GM12864 (cell line): ENCODE measurements around the gene ZNF689.

ENCODE experiments used
- DNase-seq: peaks from one replicate; pipeline ENCODE4 v3.0.0-alpha.2; 2011; ENCODE audit warnings: low read depth
- H3K4me3 ChIP-seq: 2 replicates; pipeline ENCODE4 v1.5.1; 2011; ENCODE audit warnings: mild to moderate bottlenecking, low read depth, low read length, control low read depth
- TF ChIP-seq, protein P1 (sequence below): IDR thresholded peaks from 2 replicates; pipeline ENCODE4 v1.5.1; 2011; ENCODE audit warnings: low read depth, mild to moderate bottlenecking, moderate library complexity, low read length, control low read depth, inconsistent platforms; ENCODE audit errors: missing control alignments

The ZNF689 gene

DNA sequence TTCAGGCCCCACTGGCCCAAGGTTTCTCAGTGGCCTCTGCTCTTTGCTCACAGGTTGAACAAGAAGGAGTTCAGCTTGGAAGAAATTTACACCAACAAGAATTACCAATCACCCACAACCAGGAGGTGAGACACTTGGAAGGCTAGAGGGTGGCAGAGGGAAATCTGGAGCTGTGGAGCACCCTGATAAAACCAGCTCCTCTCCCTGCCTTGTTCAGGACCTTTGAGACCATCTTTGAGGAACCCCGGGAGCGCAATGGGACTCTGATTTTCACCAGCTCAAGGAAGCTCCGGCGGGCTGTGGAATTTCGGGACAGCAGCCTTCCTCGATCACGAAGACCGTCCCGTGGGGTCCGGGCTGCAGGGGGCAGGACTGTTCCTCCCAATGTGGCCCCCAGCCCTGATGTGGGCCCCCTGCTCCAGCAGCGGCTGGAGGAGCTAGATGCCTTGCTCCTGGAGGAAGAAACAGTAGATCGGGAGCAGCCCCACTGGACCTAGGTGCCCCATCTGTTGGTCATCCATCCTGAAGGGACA lies 45.7 kb upstream of the ZNF689 start:
- TF ChIP-seq, protein P1, sequence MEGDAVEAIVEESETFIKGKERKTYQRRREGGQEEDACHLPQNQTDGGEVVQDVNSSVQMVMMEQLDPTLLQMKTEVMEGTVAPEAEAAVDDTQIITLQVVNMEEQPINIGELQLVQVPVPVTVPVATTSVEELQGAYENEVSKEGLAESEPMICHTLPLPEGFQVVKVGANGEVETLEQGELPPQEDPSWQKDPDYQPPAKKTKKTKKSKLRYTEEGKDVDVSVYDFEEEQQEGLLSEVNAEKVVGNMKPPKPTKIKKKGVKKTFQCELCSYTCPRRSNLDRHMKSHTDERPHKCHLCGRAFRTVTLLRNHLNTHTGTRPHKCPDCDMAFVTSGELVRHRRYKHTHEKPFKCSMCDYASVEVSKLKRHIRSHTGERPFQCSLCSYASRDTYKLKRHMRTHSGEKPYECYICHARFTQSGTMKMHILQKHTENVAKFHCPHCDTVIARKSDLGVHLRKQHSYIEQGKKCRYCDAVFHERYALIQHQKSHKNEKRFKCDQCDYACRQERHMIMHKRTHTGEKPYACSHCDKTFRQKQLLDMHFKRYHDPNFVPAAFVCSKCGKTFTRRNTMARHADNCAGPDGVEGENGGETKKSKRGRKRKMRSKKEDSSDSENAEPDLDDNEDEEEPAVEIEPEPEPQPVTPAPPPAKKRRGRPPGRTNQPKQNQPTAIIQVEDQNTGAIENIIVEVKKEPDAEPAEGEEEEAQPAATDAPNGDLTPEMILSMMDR: no peak
- DNase-seq: no peak

DNA sequence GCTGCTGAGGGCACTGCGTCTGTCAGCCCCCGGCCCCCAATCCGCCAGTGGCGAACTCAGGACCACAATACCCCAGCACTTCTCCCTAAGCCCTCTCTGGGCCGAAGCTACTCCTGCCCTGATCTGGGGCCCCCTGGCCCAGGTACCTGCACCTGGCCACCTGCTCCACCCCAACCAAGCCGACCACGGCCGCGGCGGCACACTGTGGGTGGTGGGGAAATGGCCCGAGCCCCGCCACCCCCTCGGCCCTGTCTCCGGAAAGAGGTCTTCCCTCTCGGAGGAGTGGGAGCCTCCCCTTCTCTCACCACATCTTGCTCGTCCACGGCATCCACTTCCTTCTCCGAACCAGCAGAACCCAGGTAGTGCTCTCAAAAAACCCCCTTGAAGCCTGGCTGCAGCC lies 44.7 kb upstream of the ZNF689 start:
- no peak for DNase-seq
- H3K4me3 ChIP-seq: no peak overlapping the region
- TF ChIP-seq, protein P1: no peak

More for the DNA sequence above, 45.7 kb upstream of the ZNF689 start:
- no peak overlapping the region for H3K4me3 ChIP-seq

DNA sequence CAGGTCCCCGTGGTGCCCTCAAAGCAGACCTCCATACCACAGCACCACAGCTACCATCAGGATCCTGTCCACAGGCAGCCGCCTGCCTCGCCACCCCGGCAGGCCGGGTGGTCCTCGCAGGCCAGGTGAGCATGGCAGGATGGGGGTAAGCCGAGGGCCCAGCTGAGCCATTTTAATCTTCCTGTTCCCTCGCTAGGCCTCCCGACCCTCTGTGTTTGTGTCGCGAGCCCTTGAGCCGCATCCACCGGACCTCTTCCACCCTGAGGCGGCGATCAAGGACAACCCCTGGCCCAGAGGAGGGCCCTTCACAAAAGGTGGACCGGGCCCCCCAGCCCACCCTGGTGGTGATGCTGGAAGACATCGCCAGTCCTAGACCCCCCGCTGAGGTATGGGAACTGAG lies 42.5 kb upstream of the ZNF689 start:
- DNase-seq: no peak
- TF ChIP-seq, protein P1: no peak
- H3K4me3 ChIP-seq: no peak overlapping the region

DNA sequence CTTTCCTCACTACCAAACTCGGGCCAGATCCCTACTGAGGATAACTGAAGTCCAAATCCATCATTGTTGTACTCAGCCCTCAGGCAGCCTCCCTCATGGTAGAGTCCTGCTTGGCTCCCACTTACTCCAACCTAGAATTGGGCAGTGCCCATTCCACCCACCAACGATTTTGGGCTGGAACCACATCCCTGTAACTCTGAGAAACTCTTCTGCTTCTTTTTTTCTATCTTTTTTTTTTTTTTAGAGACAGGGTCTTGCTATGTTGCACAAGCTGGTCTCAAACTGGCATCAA lies 41.8 kb upstream of the ZNF689 start:
- TF ChIP-seq, protein P1: no peak
- H3K4me3 ChIP-seq: peak overlapping the region; percentile 70
- DNase-seq: no peak

DNA sequence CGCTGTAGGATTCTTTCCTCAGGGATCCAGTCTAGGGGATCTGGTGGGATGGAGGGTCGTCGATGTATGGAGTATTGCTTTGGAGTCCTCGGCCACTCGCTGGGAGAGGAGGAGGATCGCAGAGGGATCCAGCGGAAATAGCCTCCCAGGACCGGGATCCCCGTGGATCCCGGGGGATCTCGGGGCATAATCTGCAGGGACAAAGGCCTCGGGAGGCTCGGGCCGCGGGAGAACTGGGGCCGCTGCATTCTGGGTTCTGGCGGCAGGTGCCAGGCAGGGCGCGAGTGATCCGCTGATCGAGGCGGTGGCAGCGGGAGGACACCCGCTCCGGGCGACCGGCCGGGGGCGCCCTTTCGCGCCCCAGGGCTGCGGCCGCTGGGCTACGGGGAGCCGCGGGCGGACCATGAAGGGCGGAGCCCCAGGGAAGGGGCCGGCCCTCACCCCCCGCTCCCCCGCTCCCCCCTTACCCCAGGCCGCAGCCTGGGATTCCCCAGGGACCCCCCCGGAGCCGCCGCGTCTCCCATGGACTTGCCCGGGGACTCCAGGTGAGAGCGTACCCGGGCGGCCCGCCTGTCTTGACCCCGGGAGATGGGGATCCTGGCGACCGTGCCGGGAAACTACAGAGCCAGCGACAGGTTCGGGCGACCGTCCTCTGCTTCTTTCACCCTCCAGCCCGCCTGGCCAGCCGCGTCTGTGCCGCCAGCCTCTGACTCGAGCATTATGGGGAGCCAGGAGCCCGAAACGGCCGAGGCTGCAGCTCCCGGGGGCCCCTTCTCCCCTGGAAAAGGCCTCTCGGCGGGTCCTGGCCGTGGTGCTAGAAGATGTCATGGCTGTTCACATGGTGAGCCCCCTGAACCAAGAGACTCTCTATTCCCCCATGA lies 41.2 kb upstream of the ZNF689 start:
- TF ChIP-seq, protein P1: peak; percentile 77
- DNase-seq: no peak
- peak overlapping the region; percentile 70 for H3K4me3 ChIP-seq

DNA sequence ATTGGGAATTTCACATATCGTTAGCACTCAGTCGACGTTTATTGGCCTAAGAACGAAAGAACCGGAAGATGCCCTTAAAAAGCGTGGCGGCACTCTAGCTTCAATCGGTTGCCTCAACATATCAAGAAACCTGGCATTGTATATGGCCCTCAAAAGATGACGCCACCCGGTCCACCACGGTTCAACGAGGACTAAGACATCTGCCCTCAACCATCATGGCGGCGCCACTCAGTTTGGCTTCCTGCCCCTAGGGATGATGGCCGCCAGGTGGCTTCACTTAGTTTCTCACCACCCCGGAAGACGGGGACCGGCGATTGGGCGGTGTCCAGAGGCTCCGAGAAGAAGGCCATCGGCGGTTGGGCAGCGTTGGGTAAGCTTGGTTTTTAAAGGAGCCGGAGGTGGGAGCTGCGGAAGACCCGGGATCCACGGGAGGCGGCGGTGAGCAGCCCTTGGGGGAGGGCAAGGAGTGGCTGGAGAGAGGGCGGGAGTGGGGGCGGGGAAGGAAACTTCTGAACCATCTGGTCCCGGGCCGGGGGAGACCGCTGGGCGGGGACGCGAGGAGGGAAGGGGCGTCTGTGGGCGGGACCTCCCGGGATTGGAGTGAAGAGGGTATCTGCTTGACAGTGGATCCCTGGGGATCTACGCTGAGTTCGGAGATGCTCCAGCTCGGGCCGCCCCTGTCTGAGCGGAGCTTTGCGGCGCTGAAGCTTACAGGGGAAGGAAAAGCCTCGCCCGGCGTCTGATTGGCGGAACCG lies 40.4 kb upstream of the ZNF689 start, which contains the start of gene PRR14:
Gene PRR14 (plus strand): TSS at position 592 of the 755 bp plus-strand sequence. CDS start 686 bp downstream, outside the sequence.
- TF ChIP-seq, protein P1: no peak
- H3K4me3 ChIP-seq: peak within 1 kb of the TSS; percentile 70
- DNase-seq: peak; percentile 98
